ENCODE measurements around the gene ARHGAP24.

DNA sequence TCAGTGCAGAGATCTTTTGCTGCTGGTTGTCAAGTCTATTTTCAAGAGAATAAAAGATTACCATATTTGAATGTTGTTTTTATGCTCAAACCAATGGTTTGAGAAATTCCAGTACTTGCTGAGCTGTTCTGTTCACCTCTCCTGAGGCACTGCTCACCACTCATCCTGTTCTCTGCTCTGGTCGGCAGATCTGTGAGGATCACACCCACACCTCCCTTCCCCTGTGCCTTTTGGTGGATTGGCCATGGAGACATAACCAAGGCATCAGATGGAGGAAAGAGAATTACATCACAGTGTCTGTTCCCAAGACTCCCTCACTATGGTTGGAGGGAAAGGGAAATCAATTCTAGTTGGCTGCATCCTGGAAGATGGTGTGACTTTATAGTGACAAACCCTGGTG is 391.6 kb downstream of the ARHGAP24 start:
- TF ChIP-seq ZBTB40 (IDR thresholded peaks at IDR 0.05; ENCODE audit: borderline replicate concordance) (no peak), CTCF (IDR thresholded peaks at IDR 0.05 in 2 of 3, conservative IDR thresholded peaks at IDR 0.05 in 1 of 3; ENCODE audit: control insufficient read depth in 2 of 3, extremely low read depth in 1 of 3, insufficient read depth in 1 of 3, low read depth in 3 of 3, low read length in 3 of 3) (no peak), YY1 (IDR thresholded peaks at IDR 0.05; ENCODE audit: low read depth, low read length) (no peak), SREBF2 (IDR thresholded peaks at IDR 0.05; ENCODE audit: low read length) (no peak), POLR2AphosphoS5 (IDR thresholded peaks at IDR 0.05; ENCODE audit: low read length) (no peak), ZNF217 (IDR thresholded peaks at IDR 0.05) (no peak), EZH2 (IDR thresholded peaks at IDR 0.05; ENCODE audit: borderline replicate concordance, control insufficient read depth, low read depth, low read length) (no peak)
- TF ChIP-seq, protein P1, sequence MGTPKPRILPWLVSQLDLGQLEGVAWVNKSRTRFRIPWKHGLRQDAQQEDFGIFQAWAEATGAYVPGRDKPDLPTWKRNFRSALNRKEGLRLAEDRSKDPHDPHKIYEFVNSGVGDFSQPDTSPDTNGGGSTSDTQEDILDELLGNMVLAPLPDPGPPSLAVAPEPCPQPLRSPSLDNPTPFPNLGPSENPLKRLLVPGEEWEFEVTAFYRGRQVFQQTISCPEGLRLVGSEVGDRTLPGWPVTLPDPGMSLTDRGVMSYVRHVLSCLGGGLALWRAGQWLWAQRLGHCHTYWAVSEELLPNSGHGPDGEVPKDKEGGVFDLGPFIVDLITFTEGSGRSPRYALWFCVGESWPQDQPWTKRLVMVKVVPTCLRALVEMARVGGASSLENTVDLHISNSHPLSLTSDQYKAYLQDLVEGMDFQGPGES (IDR thresholded peaks at IDR 0.05), result no peak
